HS-27A (cell line): ENCODE measurements around the gene EMID1.

Source experiments
- DNase-seq: peaks from one replicate; pipeline ENCODE4 v3.0.0-alpha.2; 2012; ENCODE audit warnings: low read depth, missing footprints

EMID1 gene

GRCh38 chr22:29195118-29195963 lies 10.4 kb upstream of the EMID1 start:
- no peak for DNase-seq

- no peak for DNase-seq
These were observed 9.6 kb upstream of the EMID1 start for GRCh38 chr22:29195964-29196666.

GRCh38 chr22:29197096-29197495 lies 8.6 kb upstream of the EMID1 start:
- no peak for DNase-seq

- no peak for DNase-seq
These were observed 7.5 kb upstream of the EMID1 start for GRCh38 chr22:29198240-29198639.

- DNase-seq: no peak
These were observed 5.8 kb upstream of the EMID1 start for GRCh38 chr22:29199702-29200400.

GRCh38 chr22:29200901-29201300 lies 4.8 kb upstream of the EMID1 start:
- no peak for DNase-seq

GRCh38 chr22:29201782-29202181 lies 3.9 kb upstream of the EMID1 start:
- DNase-seq: no peak

GRCh38 chr22:29202212-29203192 lies 3.2 kb upstream of the EMID1 start:
- no peak for DNase-seq

- DNase-seq: no peak
These were observed 1.9 kb upstream of the EMID1 start for GRCh38 chr22:29203488-29204454.

GRCh38 chr22:29204455-29205183 lies 1.1 kb upstream of the EMID1 start:
- DNase-seq: no peak

GRCh38 chr22:29205252-29205593 lies 473 bp upstream of the EMID1 start:
- DNase-seq: no peak

GRCh38 chr22:29206372-29207242 lies 911 bp downstream of the EMID1 start:
- DNase-seq: no peak

- DNase-seq: no peak
These were observed 1.5 kb downstream of the EMID1 start for GRCh38 chr22:29207243-29207550.

GRCh38 chr22:29207562-29208501 lies 2.1 kb downstream of the EMID1 start:
- no peak for DNase-seq

- DNase-seq: no peak
These were observed 2.8 kb downstream of the EMID1 start for GRCh38 chr22:29208502-29208862.

GRCh38 chr22:29208879-29209623 lies 3.4 kb downstream of the EMID1 start:
- no peak for DNase-seq

GRCh38 chr22:29209624-29209929 lies 3.9 kb downstream of the EMID1 start:
- no peak for DNase-seq
